ENCODE measurements around the gene CAPN5. TPM values are rescaled to one million over a fixed set of nuclear protein-coding genes. Genes with fewer than 3 reads are reported as not detected.

The CAPN5 gene
- total and polyA plus RNA-seq, 2 donors: 1.5 to 3.0 TPM

GRCh38 chr11:77171254-77171653 is 104.5 kb downstream of the CAPN5 start:
- H3K36me3 ChIP-seq (ENCODE audit: control insufficient read depth in 2 of 2, insufficient read depth in 2 of 2, low read length in 1 of 2): no peaks in the 10 kb centered on the region
- H3K27me3 ChIP-seq (ENCODE audit: control insufficient read depth in 2 of 2, insufficient read depth in 1 of 2, low read length in 1 of 2): no peaks in the 10 kb centered on the region
- H3K4me3 ChIP-seq (ENCODE audit: low read length in 2 of 2): no peak overlapping the region
- peaks cover 8 to 12% of the 10 kb centered on the region in 2 donors for H3K4me1 ChIP-seq (ENCODE audit: control insufficient read depth in 2 of 2, insufficient read depth in 2 of 2, low read length in 2 of 2)
- no peak for DNase-seq (ENCODE audit: low read depth in 6 of 9, low spot score in 9 of 9)
- no peak overlapping the region for H3K27ac ChIP-seq (ENCODE audit: low read depth in 1 of 2, low read length in 1 of 2)
- 98% methylated on average over 8 of the region's 8 CpGs for WGBS
- H3K9me3 ChIP-seq (ENCODE audit: control insufficient read depth in 2 of 2, insufficient read depth in 1 of 2, low read length in 1 of 2): peaks cover 0 to 1% of the 10 kb centered on the region in 2 donors

GRCh38 chr11:77171885-77172665 is 105.3 kb downstream of the CAPN5 start:
- Histone ChIP-seq H3K27me3 (ENCODE audit: control insufficient read depth in 2 of 2, insufficient read depth in 1 of 2, low read length in 1 of 2) (no peaks in the 10 kb centered on the region), H3K4me1 (ENCODE audit: control insufficient read depth in 2 of 2, insufficient read depth in 2 of 2, low read length in 2 of 2) (peaks cover 8 to 13% of the 10 kb centered on the region in 2 donors), H3K9me3 (ENCODE audit: control insufficient read depth in 2 of 2, insufficient read depth in 1 of 2, low read length in 1 of 2) (peaks cover 0 to 1% of the 10 kb centered on the region in 2 donors), H3K27ac (ENCODE audit: low read depth in 1 of 2, low read length in 1 of 2) (no peak overlapping the region), H3K4me3 (ENCODE audit: low read length in 2 of 2) (no peak overlapping the region), H3K36me3 (ENCODE audit: control insufficient read depth in 2 of 2, insufficient read depth in 2 of 2, low read length in 1 of 2) (no peaks in the 10 kb centered on the region)
- DNase-seq (ENCODE audit: low read depth in 6 of 9, low spot score in 9 of 9): no peak
- WGBS: 94% methylated on average over 20 of the region's 20 CpGs

GRCh38 chr11:77172666-77172982 is 105.9 kb downstream of the CAPN5 start:
- Histone ChIP-seq H3K27ac (ENCODE audit: low read depth in 1 of 2, low read length in 1 of 2) (no peak overlapping the region), H3K4me1 (ENCODE audit: control insufficient read depth in 2 of 2, insufficient read depth in 2 of 2, low read length in 2 of 2) (peaks cover 8 to 13% of the 10 kb centered on the region in 2 donors), H3K9me3 (ENCODE audit: control insufficient read depth in 2 of 2, insufficient read depth in 1 of 2, low read length in 1 of 2) (peaks cover 0 to 1% of the 10 kb centered on the region in 2 donors), H3K36me3 (ENCODE audit: control insufficient read depth in 2 of 2, insufficient read depth in 2 of 2, low read length in 1 of 2) (no peaks in the 10 kb centered on the region), H3K27me3 (ENCODE audit: control insufficient read depth in 2 of 2, insufficient read depth in 1 of 2, low read length in 1 of 2) (no peaks in the 10 kb centered on the region), H3K4me3 (ENCODE audit: low read length in 2 of 2) (no peak overlapping the region)
- WGBS: 92% methylated on average over 16 of the region's 16 CpGs
- no peak for DNase-seq (ENCODE audit: low read depth in 6 of 9, low spot score in 9 of 9)

- peaks cover 0 to 1% of the 10 kb centered on the region in 2 donors for H3K9me3 ChIP-seq (ENCODE audit: control insufficient read depth in 2 of 2, insufficient read depth in 1 of 2, low read length in 1 of 2)
- H3K36me3 ChIP-seq (ENCODE audit: control insufficient read depth in 2 of 2, insufficient read depth in 2 of 2, low read length in 1 of 2): no peaks in the 10 kb centered on the region
- H3K4me3 ChIP-seq (ENCODE audit: low read length in 2 of 2): no peak overlapping the region
- no peak overlapping the region for H3K27ac ChIP-seq (ENCODE audit: low read depth in 1 of 2, low read length in 1 of 2)
- H3K27me3 ChIP-seq (ENCODE audit: control insufficient read depth in 2 of 2, insufficient read depth in 1 of 2, low read length in 1 of 2): no peaks in the 10 kb centered on the region
- DNase-seq (ENCODE audit: low read depth in 6 of 9, low spot score in 9 of 9): no peak
- WGBS: 92% methylated on average over 10 of the region's 10 CpGs
- peaks cover 8 to 13% of the 10 kb centered on the region in 2 donors for H3K4me1 ChIP-seq (ENCODE audit: control insufficient read depth in 2 of 2, insufficient read depth in 2 of 2, low read length in 2 of 2)
These were observed 106.7 kb downstream of the CAPN5 start for GRCh38 chr11:77173494-77173893.

- no peak overlapping the region for H3K4me3 ChIP-seq (ENCODE audit: low read length in 2 of 2)
- no peaks in the 10 kb centered on the region for H3K27me3 ChIP-seq (ENCODE audit: control insufficient read depth in 2 of 2, insufficient read depth in 1 of 2, low read length in 1 of 2)
- WGBS: 97% methylated on average over 16 of the region's 16 CpGs
- DNase-seq (ENCODE audit: low read depth in 6 of 9, low spot score in 9 of 9): no peak
- H3K4me1 ChIP-seq (ENCODE audit: control insufficient read depth in 2 of 2, insufficient read depth in 2 of 2, low read length in 2 of 2): peaks cover 8 to 13% of the 10 kb centered on the region in 2 donors
- peaks cover 0 to 1% of the 10 kb centered on the region in 2 donors for H3K9me3 ChIP-seq (ENCODE audit: control insufficient read depth in 2 of 2, insufficient read depth in 1 of 2, low read length in 1 of 2)
- H3K27ac ChIP-seq (ENCODE audit: low read depth in 1 of 2, low read length in 1 of 2): no peak overlapping the region
- H3K36me3 ChIP-seq (ENCODE audit: control insufficient read depth in 2 of 2, insufficient read depth in 2 of 2, low read length in 1 of 2): no peaks in the 10 kb centered on the region
These were observed 107.8 kb downstream of the CAPN5 start for GRCh38 chr11:77174559-77174958.

DNA sequence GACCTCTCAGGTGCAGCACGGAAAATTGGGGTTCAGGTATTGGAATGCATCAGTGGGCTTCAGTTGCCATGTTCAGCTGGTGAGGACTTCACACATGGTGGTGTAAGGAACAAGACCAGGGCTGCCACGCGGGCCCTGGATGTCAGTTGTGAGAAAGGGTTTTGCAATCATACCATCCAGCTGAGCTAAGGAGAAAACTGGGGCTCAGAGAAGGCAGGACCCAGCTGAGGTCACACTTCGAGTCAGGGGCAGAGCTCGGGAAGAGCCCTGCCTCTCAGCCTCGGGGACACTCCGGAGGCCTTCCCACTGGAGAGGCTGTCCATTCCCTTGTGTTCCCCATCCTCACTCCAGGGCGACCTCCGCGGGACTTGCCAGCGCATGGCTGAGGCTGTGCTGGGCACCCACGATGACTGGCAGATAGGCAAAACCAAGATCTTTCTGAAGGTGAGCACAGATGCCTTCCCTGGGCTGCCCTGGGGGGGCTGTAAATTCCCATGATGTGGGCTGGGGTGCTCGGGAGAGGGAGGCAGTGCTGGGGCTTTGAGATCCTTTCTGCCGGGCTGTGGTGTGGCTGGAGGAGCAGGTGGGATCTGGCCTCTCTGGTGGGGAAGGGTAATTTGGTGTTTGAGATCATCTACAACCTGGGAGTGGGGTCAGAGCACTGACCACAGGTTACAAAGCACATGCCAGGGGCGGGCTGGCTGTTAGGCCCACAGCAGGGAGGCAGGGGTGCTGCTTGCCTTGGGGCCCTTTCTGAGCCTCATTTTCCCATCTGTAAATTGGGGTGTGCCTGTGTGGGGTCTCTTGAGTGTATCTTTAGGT is 108.5 kb downstream of the CAPN5 start:
- DNase-seq (ENCODE audit: low read depth in 6 of 9, low spot score in 9 of 9): no peak
- WGBS: 84% methylated on average over 15 of the region's 15 CpGs
- H3K9me3 ChIP-seq (ENCODE audit: control insufficient read depth in 2 of 2, insufficient read depth in 1 of 2, low read length in 1 of 2): peaks cover 0 to 1% of the 10 kb centered on the region in 2 donors
- no peak overlapping the region for H3K4me3 ChIP-seq (ENCODE audit: low read length in 2 of 2)
- H3K27ac ChIP-seq (ENCODE audit: low read depth in 1 of 2, low read length in 1 of 2): no peak overlapping the region
- no peaks in the 10 kb centered on the region for H3K27me3 ChIP-seq (ENCODE audit: control insufficient read depth in 2 of 2, insufficient read depth in 1 of 2, low read length in 1 of 2)
- no peaks in the 10 kb centered on the region for H3K36me3 ChIP-seq (ENCODE audit: control insufficient read depth in 2 of 2, insufficient read depth in 2 of 2, low read length in 1 of 2)
- peaks cover 8 to 13% of the 10 kb centered on the region in 2 donors for H3K4me1 ChIP-seq (ENCODE audit: control insufficient read depth in 2 of 2, insufficient read depth in 2 of 2, low read length in 2 of 2)

Other genes starting within 250 kb of the CAPN5 start
- 4.2 TPM for gene ACER3, start 206.1 kb upstream of the CAPN5 start, total RNA-seq
- 4.8 TPM for gene ACER3, start 206.1 kb upstream of the CAPN5 start, polyA plus RNA-seq
- gene B3GNT6, start 32.6 kb upstream of the CAPN5 start, total RNA-seq: not detected
- gene B3GNT6, start 32.6 kb upstream of the CAPN5 start, polyA plus RNA-seq: not detected
- gene OMP, start 35.9 kb downstream of the CAPN5 start, total RNA-seq: not detected
- gene OMP, start 35.9 kb downstream of the CAPN5 start, polyA plus RNA-seq: not detected
- gene MYO7A, start 61.3 kb downstream of the CAPN5 start, total RNA-seq: 1.5 TPM
- 7.6 TPM for gene MYO7A, start 61.3 kb downstream of the CAPN5 start, polyA plus RNA-seq
- not detected for gene GDPD4, start 234.7 kb downstream of the CAPN5 start, total RNA-seq
- gene GDPD4, start 234.7 kb downstream of the CAPN5 start, polyA plus RNA-seq: 0.02 TPM

Measured in thymus (tissue), 11 donors.